ENCODE data around the gene HTRA1.

Gene HTRA1

DNA sequence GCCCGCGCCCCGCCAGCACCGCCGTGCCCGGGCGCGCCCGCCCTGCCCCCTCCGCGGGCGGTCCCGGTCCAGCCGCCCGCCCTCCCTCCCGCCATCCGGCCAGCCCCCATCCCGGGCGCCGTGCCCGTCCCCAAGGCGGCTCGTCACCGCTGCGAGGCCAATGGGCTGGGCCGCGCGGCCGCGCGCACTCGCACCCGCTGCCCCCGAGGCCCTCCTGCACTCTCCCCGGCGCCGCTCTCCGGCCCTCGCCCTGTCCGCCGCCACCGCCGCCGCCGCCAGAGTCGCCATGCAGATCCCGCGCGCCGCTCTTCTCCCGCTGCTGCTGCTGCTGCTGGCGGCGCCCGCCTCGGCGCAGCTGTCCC, at the start of gene HTRA1:
Gene HTRA1 (plus strand): TSS at position 187 of the 362 bp plus-strand sequence. CDS start 100 bp downstream, at position 287.
- DNase-seq: no peak

DNA sequence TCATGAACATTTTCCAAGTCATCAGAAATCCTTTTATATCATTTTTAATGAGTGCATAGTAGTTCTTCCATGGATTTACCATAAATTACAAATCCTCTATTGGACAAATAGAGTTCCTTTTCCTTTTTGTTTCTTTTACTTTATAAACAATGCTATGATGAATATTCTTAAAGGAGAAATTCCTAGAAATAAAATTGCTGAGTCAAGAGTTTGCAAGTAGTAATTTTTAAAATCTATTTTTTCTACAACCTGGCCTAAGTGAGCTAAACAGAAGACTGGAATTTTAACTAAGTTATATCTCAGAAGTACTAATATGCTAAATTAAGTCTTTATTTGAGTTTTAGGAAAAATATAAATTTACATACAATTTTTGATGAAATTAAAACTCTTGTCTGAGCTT, 48.0 kb upstream of the HTRA1 start:
- no peak for DNase-seq

DNA sequence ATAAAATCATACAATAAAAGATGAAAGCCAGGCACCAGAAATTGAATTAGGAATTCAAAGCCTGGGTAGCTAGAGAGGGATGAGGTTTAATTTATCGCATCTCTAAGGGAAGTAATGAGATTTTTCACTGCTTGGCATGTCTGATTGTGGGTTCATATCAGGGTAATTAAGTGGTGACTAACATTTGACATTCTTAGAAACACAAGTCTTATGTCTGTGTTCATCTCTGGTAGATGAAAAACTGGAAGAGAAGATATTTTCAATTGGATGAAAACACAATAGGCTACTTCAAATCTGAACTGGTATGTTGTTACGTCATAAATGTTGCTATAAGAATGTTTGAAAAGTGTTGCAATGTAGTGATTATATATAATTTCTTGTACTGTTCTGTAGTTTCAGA, 43.7 kb upstream of the HTRA1 start:
- DNase-seq: no peak

DNA sequence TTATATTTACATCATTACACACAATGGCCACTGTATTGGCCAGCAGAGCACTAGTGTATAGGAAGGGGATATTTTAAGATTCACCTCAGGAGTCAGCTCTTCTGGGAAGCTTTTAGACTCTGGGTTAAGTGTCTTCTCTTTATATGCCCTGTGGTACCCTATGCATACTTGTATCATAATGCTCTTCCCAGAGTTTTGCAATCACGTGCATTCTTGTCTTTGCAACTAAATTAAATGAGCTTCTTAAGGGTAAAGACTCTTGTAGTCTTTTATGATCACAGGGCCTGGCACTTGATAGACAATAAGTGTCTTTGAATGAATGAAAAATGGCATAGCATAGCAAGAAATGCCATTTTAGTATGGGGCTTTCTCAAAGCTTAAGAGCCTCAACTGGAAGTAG, 42.3 kb upstream of the HTRA1 start:
- no peak for DNase-seq

GRCh38 chr10:122419876-122420623, 41.3 kb upstream of the HTRA1 start:
- no peak for DNase-seq

- no peak for DNase-seq
These were observed 40.7 kb upstream of the HTRA1 start for GRCh38 chr10:122420624-122421007.

- no peak for DNase-seq
These were observed 40.2 kb upstream of the HTRA1 start for GRCh38 chr10:122421054-122421625.

DNA sequence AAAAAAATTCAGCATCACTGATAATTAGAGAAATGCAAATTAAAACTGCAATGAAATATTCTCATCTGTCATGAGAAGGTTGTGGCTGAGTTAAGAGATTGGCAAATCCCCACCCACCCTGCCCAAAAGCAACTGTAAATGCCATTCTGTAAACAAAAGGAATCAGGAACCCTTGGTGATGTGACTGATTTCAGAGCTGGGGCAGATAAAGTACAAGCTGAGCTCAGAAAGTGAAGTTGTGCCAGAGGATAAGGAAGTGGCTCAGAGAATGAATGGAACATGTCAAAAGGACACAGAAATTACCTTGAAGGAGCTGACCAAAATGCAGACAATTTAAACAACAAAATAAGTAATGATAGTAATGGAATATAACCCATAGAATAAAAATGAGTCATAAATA, 39.6 kb upstream of the HTRA1 start:
- DNase-seq: no peak

- DNase-seq: no peak
These were observed 38.9 kb upstream of the HTRA1 start for GRCh38 chr10:122422266-122422989.

- DNase-seq: no peak
These were observed 37.3 kb upstream of the HTRA1 start for GRCh38 chr10:122424059-122424458.

GRCh38 chr10:122426829-122427228, 34.5 kb upstream of the HTRA1 start:
- no peak for DNase-seq

DNA sequence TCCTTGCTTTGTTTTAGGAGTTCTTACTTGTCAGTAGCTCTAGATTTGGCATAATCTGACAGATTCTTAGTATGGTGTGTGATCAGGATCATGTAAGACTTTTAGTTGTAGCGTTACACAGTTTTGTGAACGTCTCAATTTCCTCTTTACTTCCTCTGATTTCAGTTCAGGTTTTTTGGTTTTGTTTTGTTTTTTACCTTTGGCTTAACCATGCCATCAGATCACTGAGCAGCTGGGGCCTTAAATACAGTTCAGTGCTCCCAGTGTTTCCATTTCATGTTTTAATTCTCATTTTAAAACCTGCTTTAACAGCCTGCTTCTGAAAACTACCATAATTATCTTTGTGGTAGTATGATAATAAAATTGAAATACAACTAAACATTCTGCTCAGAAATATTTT, 34.1 kb upstream of the HTRA1 start:
- no peak for DNase-seq

- DNase-seq: no peak
These were observed 26.0 kb upstream of the HTRA1 start for GRCh38 chr10:122435212-122435827.

- no peak for DNase-seq
These were observed 19.4 kb upstream of the HTRA1 start for GRCh38 chr10:122441961-122442360.

DNA sequence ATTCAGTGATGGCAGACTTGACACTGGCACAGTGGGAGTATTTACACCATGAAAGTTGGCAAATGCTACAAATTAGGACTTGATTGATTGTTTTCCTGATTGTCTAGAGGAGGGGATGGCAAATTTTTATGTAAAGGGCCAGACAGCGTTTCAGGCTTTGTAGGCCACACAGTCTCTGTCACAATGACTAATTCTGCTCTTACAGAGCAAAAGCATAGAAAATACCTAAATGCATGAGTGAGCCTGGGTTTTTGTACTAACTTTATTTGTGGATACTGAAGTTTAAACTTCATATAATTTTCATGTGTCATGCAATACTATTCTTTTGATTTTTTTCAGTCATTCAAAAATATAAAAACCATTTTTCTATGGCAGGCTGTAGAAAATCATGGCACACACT, 15.9 kb upstream of the HTRA1 start:
- DNase-seq: no peak

DNA sequence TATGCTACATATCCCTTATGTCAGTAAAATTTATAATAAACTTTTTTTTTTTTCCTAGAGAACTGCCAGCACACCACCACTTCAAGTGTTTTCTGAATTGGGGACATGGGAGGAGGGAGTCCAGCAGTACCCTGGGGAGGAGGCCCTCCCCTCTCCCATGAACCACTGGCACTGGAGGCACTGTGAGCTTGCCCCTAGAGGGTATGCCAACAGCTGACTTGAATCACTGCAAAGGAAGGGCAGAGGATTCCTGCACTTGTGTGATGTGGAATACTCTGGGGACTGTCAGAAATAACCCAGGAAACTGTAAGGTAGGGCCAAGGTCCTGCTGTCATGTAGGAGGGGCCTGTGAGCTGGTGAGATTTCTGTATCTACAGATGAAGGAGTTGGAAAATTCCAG, 15.4 kb upstream of the HTRA1 start:
- no peak for DNase-seq

- no peak for DNase-seq
These were observed 14.5 kb upstream of the HTRA1 start for GRCh38 chr10:122446668-122447423.

- no peak for DNase-seq
These were observed 12.8 kb upstream of the HTRA1 start for GRCh38 chr10:122448600-122448999.

DNA sequence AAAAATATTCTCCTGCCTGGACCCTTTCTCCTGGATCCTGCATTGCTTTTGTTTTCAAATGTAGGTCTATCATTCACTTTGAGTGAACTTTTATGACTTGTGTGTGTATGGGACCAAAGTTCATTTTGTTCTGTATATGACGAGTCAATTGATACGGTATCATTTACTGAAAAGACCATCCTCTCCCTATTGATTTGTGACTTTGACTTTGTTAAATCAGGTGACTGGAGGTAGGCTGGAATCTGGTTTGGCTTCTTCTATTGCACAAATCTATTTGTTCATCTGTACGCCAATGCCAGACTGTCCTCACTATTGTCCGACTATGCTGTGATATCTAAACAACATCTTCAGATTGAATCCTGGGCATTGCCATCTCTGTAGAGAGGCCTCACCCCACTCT, 12.2 kb upstream of the HTRA1 start:
- no peak for DNase-seq

DNA sequence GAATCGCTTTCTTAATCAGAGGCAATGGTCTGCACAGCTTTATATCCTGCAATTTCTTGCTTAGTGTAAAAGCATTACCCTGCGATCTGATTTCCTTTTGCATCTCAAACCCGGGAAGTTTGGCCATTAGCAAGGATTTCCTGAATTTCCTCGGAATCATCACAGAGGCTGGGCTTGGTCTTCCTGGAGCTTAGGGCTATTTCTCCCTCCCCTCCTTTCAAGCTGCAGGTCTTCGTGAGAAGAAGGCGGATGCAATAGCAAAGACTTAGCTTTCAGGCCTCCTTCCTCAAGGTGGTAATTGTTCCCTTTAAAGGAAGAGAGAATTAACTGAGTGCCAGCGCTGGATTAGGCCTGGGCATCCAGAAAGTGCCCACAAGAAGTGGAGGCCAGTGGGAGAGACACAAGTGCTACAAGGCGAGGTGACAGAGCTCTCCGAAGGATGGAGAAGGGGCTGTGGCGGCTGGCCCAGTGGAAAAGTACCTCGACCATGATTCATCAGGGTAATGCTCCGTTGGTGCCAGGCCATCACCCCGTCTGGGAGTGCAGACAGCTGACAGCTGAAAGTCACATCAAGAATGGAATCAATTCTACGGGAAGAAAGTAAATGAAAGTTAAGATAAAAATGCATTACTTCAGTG, 10.9 kb upstream of the HTRA1 start:
- no peak for DNase-seq

DNA sequence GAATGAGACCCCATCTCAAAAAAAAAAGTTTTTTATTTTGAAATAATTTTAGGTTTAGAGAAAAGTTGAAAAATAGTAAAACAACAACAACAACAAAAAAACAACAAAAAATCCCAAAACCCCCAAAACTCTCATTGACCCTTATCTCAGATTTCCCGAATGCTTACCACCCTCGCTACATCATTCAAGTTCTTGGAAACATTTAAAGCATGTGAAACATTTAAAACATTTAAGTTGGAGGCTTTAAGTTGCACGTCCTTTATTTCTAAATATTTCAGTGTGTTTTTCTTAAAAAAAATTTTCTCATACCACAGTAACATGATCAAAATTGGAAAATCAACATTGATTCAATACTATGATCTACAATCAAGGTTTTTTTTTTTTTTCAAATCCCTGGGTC, 7.3 kb upstream of the HTRA1 start:
- DNase-seq: no peak

DNA sequence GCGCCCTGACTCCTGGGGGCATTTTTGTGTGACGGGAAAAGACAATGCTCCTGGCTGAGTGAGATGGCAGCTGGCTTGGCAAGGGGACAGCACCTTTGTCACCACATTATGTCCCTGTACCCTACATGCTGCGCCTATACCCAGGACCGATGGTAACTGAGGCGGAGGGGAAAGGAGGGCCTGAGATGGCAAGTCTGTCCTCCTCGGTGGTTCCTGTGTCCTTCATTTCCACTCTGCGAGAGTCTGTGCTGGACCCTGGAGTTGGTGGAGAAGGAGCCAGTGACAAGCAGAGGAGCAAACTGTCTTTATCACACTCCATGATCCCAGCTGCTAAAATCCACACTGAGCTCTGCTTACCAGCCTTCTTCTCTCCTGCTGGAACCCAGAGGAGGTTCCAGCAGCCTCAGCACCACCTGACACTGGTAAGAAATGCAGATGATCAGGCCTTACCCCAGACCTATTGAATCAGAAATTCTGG, 6.7 kb upstream of the HTRA1 start, which contains the start of gene ARMS2:
Gene ARMS2 (plus strand): TSS at position 51 of the 478 bp plus-strand sequence. CDS start 75 bp downstream, at position 126.
- DNase-seq: no peak
